Sciatic nerve (tissue), 2 donors: ENCODE results near the gene MRRF. TPM values are rescaled to one million over a fixed set of nuclear protein-coding genes. Genes with fewer than 3 reads are reported as not detected.
"Not testable (repeated sequence)": the region's sequence is repeated elsewhere in the genome, so short reads cannot be mapped to it uniquely, and the experiment has no call there.

Experiments used
- ATAC-seq: fragments of 200-7000 bp; cut with Tn5 transposase; one replicate; pipeline ENCODE4 v1.9.1; 2020; ENCODE audit warnings: mild to moderate bottlenecking, moderate library complexity
- DNase-seq: peaks from one replicate; pipeline ENCODE4 v3.0.0-alpha.2; 2020; ENCODE audit warnings: low spot score
- intact Hi-C: fragments of 100-400 bp; cut with DNase I; formaldehyde crosslinking; loops from one replicate; pipeline ENCODE4 v1.14.2; 2022
- total RNA-seq: library from RNA; stranded (reverse); fragmentation: NEBNext Ultra II Directional; extraction: Animal tissue kit (Norgen Biotek cat#: 25700); gene quantifications from one replicate; pipeline ENCODE4 v1.2.1, GENCODE V29; 2021
- donor health status: DM: no; HTN: no; CAD: no.
- donor health status: DM: no; HTN: no; CAD: no.

Gene MRRF
- total RNA-seq, 1 donor from 2014 or later, result 25.9 TPM

DNA sequence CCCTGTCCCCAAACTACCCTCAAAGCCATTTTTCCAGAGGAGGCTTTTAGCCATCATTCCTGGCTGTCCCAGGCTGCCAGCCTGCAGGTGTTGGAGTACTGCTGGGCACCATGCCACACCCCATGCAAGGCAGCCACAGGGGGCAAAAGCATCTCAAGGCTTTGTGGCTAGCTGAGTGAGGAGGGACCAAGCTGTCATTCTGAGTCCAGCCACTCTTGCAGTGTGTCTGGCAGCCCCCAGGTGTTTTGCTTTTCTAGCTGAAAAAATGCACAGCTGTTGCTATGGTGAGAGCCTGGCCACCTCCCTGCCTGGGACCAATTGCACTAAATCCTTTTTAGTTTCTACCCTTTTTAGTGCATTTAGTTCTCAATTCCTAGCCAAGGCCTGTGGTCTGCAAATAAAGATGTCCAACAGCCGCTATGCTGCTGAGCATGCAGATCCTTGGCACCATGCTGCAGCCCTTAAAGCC is 55.8 kb downstream of the MRRF start:
- no peak for DNase-seq
- intact Hi-C loops, result no loop called here
- ATAC-seq, result no peak

DNA sequence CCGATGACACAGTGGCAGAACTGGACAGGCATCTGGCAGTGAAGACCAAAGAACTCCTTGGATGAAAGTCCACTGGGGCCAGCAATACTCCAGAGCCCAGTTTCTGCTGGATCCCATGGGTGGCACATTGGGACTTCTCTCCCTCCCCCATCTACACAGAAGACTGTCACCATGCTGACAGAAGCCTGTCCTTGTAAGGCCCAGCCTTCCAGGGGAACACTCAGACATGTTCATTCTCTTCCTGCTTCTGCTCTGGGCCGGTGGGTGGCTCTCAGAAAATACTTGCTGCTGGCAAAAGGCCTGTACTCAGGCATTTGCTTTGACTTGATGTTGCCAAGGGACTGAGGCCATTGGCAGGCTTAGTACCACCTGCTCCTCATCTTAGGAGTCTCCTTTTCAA is 57.9 kb downstream of the MRRF start:
- ATAC-seq, result no peak
- DNase-seq, result no peak
- intact Hi-C loops, result no loop called here

DNA sequence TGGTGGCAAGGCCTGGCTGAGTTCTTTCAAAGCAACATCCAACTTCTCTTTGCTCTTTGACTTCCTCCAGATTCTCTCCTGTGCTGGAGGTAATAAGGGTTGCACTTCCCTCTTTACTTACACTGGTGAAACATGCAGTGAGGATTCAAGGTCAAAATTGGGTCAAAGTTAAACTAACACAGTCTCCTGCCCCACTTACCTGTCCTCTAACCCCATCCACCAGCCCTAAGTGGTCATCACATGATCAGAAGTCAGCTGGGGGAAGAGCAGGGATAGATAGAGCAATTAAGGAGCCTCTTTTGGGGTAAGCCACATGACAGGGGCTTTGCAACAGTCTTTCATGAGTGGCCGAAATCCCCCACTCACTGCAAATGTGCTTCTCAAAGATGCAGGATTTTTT is 60.0 kb downstream of the MRRF start:
- intact Hi-C loops, DNase-seq, ATAC-seq: not testable (repeated sequence)

DNA sequence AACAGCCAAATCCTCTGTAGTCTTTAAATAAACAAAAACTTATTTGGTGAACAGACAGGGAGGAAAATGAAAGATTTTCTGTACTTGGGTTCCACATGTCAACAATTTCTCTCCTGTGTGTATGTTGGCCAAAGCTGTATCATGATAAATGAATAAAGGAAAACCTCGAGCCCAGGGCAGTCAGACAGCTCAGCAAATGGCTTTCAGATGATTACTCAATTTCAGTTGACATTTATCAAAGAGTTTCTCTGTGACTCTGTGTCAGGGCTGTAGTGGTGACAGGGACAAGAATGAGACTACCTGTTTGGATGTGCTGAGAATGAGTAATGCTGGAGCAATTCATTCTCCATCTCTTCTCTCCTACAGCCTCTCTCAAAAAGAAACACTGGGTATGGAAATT is 60.4 kb downstream of the MRRF start:
- ATAC-seq (no peak), DNase-seq (no peak)
- intact Hi-C loops, result no loop called here

DNA sequence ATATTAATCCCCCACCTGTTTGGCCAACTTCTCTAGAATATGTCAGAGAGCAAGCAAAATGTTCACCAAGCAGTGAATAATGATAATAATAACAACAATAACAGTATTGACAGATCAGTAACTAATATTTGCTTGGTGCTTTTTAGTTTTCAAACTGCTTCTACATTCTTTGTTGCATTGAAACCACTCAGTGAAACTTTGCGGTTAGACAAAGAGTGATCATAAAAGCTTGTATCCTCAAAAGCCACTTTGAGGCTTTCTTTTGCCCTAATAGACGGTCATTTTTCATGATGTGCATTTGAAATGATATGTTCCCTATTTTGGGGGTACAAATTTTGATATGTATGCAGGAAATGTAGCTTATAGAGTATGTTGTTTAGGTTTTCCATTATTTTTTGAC is 62.5 kb downstream of the MRRF start:
- DNase-seq, result no peak
- intact Hi-C loops, result no loop called here
- ATAC-seq, result no peak

DNA sequence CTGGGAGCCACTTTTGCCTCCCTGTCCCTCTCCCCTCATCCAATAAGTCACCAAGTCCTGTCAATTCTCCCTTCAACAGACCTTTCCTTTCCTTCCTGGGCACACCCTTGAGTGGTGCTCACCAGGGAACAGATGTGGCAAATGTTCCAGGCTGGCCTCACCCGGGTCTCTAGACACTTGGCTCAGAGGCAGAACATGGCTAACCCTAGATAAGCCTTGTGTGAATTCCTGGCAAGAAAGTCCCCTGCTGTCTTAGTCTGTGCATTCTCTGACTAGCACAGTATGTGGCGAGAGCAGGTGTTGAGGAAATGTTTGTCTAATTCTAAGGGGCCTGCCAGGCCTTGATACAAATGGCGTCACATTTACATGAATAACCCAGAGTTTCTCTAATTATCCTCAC is 64.9 kb downstream of the MRRF start:
- intact Hi-C loops, result no loop called here
- ATAC-seq, result no peak
- no peak for DNase-seq

DNA sequence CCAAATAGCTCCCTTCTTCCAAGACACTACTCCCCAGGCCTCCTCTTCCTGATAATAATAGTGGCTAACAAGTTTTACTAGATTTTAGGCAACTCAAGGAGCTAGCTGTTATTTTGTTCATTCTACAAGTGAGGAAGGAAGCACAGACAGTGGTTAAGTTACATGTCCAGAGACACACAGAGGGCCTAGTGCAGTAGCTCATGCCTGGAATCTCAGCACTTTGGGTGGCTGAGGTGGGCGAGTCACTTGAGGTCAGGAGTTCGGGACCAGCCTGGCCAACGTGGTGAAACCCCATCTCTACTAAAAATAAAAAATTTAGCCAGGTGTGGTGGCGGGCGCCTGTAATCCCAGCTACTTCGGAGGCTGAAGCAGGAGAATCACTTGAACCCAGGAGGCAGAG is 65.8 kb downstream of the MRRF start:
- intact Hi-C loops, DNase-seq, ATAC-seq: not testable (repeated sequence)

DNA sequence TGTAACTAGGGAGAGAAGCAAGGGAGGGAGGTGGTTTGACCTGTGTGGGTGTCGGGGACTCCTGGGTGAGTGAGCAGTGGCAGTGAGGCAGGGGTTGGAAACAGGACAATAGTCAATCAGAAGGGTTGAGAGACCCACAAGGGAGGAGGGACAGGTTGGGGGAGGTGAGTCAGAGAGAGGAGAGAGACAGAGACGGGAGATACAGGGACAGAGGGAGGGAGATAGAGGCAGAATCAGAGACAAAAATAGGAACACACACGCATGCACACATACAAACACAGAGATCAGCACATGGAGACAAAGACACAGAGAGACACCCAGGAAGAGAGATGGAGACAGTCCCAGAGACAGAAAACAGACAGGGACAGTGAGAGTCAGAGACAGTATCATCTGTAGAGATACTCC is 66.8 kb downstream of the MRRF start:
- intact Hi-C loops, result no loop called here

DNA sequence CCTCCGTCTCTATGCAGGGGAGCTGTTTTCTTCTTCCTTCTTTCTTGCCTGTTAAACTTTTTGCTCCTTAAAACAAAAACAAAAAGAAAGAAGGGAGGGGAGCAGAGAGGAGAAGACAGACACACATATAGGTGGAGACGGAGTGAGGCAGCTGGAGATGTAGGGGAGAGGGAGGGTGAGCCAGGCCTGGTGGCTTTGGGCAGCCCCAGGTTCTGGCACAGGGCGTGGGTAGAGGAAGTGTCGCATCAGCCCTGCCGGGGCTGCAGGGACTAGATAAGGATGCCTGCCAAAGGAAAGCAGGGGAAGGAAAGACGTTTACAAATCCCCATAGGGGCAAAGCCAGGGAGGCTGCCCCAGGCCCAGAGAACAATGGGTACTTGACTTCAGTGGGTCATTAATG is 67.4 kb downstream of the MRRF start:
- no peak for DNase-seq
- intact Hi-C loops, result no loop called here
- ATAC-seq, result no peak

More for the DNA sequence above, 66.8 kb downstream of the MRRF start:
- no peak for ATAC-seq
- DNase-seq, result no peak

DNA sequence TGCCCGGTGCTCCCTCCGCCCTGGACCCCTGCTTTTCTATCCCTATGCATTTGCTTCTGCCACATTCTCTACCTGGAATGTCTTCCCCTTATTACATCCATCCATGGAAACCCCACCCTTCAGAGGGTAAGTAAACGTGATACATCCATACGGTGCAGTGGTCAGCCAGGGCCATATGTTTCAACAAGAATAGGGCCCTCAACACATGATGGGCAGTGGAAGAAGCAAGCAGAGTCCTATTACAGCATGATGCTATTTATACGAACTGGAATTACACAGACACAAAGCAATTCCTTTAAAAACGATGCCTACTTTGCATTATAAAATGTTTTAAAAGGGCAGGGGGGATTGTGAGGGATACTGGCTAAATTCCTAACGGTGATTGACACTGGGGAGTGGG is 68.0 kb downstream of the MRRF start:
- no peak for ATAC-seq
- intact Hi-C loops, result no loop called here
- no peak for DNase-seq

DNA sequence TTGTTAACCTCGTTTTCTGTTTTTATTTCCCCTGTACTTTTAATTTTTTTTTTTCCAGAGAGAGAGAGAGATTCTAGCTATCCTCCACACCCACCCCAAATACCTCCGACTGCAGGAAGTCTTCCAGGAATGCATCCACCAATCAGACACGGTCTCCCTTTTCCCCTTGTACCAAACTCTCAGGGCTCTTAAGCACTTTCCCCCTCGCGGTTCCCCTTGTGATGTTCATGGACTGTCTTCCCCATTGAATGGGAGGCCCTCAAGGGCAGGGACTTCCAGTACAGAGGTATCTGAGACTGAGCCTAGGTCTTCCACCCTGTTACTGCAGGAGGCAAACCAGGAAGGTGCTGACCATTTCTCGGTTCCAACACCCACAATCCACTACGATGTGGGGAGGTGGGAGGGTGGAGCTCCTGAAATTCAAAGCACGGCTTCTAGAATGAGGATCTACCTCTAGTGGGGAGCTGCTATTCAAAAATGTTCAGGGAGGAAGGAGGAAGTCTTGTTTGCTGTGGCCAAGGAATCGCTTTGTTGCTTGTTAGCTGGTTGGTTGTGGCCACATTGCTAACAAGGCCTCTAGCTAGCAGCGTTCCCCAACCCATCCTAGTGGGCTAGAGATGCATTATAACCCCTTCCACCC is 68.6 kb downstream of the MRRF start:
- no peak for ATAC-seq
- intact Hi-C loops, result no loop called here

DNA sequence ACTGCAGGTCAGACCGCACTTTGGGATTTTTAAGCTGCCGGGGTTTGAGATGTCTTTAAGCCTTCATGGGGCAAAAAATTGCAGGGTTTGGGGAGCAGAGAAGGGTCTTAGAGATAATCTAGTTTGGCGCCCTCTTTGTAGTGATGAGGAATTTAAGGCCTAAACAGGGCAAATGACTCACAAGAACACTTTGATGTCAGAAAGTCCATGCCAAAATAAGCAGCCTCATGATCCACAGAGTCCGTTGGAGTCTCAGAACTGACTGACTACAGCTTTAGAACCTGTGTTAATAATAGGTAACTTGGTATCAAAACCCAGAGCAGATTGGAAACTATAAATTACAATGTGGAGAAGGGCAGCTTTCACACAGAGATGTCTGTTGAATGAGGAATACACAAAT is 70.2 kb downstream of the MRRF start:
- intact Hi-C loops, result no loop called here
- ATAC-seq, result no peak
- DNase-seq, result no peak

More for the DNA sequence above, 68.6 kb downstream of the MRRF start:
- no peak for DNase-seq

DNA sequence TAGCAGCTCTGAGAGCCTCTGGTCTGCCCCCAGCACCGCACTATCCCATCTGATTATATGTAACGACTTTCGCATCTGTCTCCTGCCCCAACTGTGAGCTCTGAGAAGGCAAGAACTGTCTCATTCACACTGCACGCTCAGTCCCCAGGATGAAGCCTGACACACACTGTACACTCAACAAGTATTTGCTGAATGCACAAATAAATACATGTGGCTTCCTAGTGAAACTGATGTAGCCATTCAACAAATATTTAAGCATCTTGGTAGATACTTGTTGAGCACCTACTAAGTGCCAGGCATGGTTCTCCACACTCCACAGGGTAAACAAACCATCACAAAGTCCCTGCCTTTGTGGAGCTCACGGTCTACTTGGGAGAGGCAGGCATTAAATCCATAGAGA is 71.5 kb downstream of the MRRF start:
- ATAC-seq (no peak), DNase-seq (no peak)
- intact Hi-C loops, result no loop called here

DNA sequence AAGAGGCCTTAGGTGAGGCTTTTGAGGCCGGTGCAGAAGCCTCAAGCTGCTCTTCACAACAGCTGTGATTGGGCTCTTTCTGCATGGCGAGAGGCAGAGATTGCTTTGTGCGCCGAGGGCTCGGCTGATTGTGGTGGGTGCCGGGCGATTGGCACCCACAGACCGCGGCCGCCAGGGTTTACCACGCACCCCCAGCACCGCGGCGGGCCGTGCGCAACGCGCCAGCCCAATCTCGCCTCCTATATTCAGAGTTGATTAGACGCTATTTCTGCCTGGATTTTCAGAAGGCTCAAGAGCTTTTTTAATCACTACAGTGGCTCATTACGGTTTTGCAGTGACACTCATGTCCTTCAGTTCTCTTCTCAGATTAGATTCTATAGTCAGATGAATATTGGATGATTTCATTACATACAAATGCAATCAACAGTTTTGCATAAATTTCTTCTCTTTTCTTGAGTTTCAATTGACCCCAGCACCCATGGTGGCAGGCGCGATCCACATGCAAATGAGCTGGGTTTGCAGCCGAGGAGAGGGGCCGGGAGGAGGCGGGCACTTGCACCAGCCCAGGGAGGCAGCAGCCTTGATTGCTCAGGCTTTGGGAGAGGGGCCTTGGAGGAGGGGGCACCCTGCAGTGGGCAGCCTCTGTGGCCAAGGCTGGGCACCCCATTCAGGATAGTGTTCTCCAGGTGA is 72.3 kb downstream of the MRRF start:
- no peak for ATAC-seq

DNA sequence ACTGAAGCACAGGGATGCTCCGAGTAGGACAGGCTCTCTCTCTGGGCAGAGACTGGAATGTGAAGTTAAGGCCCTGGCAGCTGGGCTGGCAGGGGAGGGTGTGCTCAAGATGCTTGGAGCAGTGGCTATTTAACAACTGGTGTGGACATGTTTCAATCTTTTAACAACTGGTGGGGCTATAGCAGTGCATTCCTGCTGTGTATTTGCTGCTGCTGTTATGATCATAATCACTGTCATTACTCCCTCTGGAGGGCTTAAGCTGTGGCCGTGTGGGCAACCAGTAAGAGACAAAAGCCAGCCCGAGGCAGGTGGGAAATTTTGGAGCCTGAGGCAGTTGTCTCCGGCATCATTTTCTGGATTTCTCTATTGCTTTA is 72.9 kb downstream of the MRRF start:
- intact Hi-C loops, result no loop called here
- no peak for ATAC-seq
- no peak for DNase-seq

More for the DNA sequence above, 72.3 kb downstream of the MRRF start:
- DNase-seq, result no peak
- intact Hi-C loops, result no loop called here

DNA sequence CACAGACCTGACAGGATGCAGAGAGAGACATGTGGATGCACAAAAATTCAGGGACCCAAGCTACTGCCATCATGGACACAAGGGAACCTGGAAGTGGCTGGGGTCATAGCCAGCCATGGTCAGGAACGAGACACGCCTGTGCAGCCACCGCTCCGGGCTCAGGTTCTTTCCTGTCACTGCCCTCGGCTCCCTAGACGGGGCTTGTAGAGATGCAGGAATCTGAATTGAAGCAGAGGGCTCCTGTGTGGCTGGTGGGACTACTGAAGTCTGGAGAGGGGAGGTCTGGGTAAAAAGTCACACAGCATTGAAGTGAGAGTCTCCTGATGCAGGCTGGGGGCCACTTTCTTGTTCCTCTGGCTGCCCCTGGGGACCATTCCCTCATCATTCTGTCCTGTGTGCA is 73.9 kb downstream of the MRRF start:
- intact Hi-C loops, result no loop called here
- ATAC-seq, result no peak
- DNase-seq, result no peak

DNA sequence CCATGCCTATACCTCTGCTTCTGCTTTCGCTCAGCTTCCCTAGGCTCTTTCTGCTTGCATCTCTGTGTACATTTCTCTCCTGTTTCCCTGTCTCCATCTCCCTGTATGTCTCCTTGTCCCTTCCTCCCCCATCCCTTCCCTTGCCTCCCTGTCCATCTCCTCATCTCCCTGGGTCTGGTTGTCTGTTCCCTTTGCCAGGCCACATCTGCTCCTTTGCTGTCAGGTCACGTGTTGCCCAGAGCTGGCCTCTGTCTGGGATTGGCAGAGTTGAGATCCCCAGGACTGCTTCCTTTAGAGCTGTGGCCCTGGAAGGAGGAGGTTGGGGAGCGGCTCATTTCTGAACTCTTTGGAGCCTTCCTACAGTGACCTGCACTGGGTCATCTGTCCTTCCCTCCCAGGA is 74.3 kb downstream of the MRRF start:
- intact Hi-C loops, result no loop called here
- no peak for DNase-seq
- no peak for ATAC-seq

DNA sequence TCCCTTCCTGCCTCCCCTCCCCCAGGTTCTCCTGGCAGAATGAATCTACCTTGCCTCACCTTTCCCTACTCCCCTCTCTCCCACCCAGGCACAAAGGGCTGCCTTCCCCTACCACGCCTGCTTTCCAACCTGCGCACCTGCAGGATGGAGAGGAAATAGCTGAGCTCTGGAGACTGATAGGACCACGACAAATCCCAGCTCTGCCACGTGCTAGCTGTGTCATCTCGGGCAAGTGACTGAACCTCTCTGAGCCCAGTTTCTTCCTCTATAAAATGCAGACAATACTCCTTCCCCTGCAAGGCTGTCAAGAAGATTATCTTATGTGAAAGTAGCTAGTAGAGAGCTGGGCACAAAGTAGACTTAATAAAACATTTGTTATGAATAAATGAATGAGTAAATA is 74.9 kb downstream of the MRRF start:
- DNase-seq (no peak), ATAC-seq (no peak)
- intact Hi-C loops, result no loop called here

DNA sequence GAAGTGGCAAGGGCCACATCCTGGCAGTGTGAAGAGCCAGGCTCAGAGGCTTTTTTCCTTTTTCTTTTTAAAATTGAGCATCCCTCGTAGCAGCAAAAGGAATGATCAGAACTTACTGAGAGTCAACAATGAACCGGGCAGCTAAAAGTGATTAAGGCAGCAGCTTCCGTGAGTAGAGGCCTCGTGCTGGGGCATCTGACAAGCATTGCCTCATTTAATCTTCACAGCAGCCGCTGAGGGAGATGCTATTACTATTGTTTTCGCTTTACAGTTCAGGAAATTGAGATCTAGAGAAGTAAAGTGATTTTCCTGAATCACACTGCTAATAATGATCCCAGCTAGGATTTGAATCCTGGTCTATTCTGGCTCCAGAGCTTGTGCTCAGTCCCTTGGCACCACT is 75.5 kb downstream of the MRRF start:
- intact Hi-C loops, result no loop called here
- DNase-seq (no peak), ATAC-seq (no peak)

DNA sequence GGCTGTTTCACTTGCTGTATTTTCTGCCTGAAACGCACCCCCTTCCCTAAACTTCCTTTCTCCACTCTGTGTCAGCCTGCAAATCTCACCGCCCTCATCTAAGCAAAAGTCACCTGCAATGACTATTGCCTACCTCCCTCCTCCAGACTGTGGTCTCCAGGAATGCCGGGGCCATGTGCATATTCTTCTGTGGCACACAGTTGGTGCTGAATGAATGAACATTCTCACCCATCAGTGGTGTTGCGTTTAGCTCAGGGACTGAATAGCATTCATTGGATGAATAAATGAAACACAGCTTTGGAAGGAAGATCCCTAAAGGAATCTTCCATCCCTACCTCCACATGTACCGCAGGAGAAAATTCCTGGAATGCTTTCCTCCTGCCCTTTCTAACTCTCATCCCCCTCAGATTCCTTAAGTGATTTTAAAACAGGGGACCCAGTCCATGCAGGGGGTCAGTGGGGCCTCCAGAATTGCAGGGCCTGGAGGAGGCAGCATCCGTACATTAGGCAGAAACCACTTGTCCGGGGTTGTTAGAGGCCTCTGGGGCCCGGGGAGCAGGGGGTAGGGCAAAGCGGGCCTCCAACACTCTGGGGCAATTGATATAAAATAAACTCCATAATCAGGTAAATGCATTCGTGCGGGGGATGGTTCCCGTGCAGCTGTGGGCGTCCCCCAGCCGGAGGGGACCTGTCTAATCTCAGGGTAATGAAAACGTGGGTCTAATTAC is 77.8 kb downstream of the MRRF start:
- intact Hi-C loops, result no loop called here
- no peak for ATAC-seq
- DNase-seq, result no peak
